ENCODE data around the gene NPIPB13.
"Not testable (repeated sequence)": the region's sequence is repeated elsewhere in the genome, so short reads cannot be mapped to it uniquely, and the experiment has no call there.

Gene NPIPB13

GRCh38 chr16:30248379-30248778, at the start of gene NPIPB13:
TSS of gene NPIPB13 (minus strand) at chr16:30248479. CDS start at chr16:30245573, 2,906 bp downstream.
- not testable (repeated sequence) for H3K4me3 ChIP-seq (ENCODE audit: low read length); DNase-seq (ENCODE audit: low read depth)

- not testable (repeated sequence) for H3K4me3 ChIP-seq (ENCODE audit: low read length); DNase-seq (ENCODE audit: low read depth)
Observed at GRCh38 chr16:30282357-30282756, 34.1 kb upstream of the NPIPB13 start.

- not testable (repeated sequence) for H3K4me3 ChIP-seq (ENCODE audit: low read length); DNase-seq (ENCODE audit: low read depth)
Observed at GRCh38 chr16:30278523-30278922, 30.2 kb upstream of the NPIPB13 start.

GRCh38 chr16:30217082-30217481, 31.2 kb downstream of the NPIPB13 start:
- not testable (repeated sequence) for H3K4me3 ChIP-seq (ENCODE audit: low read length); DNase-seq (ENCODE audit: low read depth)

- H3K4me3 ChIP-seq (ENCODE audit: low read length); DNase-seq (ENCODE audit: low read depth): not testable (repeated sequence)
Observed at GRCh38 chr16:30211414-30211813, 36.9 kb downstream of the NPIPB13 start.

GRCh38 chr16:30209032-30209431, 39.2 kb downstream of the NPIPB13 start:
- DNase-seq (ENCODE audit: low read depth) = not testable (repeated sequence)

GRCh38 chr16:30207063-30207704, 41.1 kb downstream of the NPIPB13 start:
- not testable (repeated sequence) for H3K4me3 ChIP-seq (ENCODE audit: low read length); DNase-seq (ENCODE audit: low read depth)

More at GRCh38 chr16:30209032-30209431, 39.2 kb downstream of the NPIPB13 start:
- H3K4me3 ChIP-seq (ENCODE audit: low read length) = not testable (repeated sequence)

GRCh38 chr16:30206252-30206651, 42.0 kb downstream of the NPIPB13 start:
- not testable (repeated sequence) for H3K4me3 ChIP-seq (ENCODE audit: low read length); DNase-seq (ENCODE audit: low read depth)

- peak overlapping the region; percentile 46 for H3K4me3 ChIP-seq (ENCODE audit: low read length)
- DNase-seq (ENCODE audit: low read depth) = not testable (repeated sequence)
Observed at GRCh38 chr16:30205541-30206236, 42.6 kb downstream of the NPIPB13 start.

- not testable (repeated sequence) for H3K4me3 ChIP-seq (ENCODE audit: low read length); DNase-seq (ENCODE audit: low read depth)
Observed at GRCh38 chr16:30199608-30200343, 48.5 kb downstream of the NPIPB13 start.

GRCh38 chr16:30199049-30199448, 49.2 kb downstream of the NPIPB13 start, which contains the start of gene SULT1A3:
TSS of gene SULT1A3 (plus strand) at chr16:30199255. CDS start at chr16:30200729, 1,474 bp downstream.
- not testable (repeated sequence) for DNase-seq (ENCODE audit: low read depth); H3K4me3 ChIP-seq (ENCODE audit: low read length)
